CD4-positive, alpha-beta T cell treated with Interleukin-6 for 4 hours (primary cell): ENCODE data around the gene TLR3.
"Not testable (repeated sequence)": the region's sequence is repeated elsewhere in the genome, so short reads cannot be mapped to it uniquely, and the experiment has no call there.

ENCODE experiments used
- DNase-seq: peaks from one replicate; pipeline ENCODE4 v3.0.0-alpha.2; 2020; ENCODE audit warnings: mixed read lengths

Gene TLR3

GRCh38 chr4:186050135-186050534, 18.8 kb upstream of the TLR3 start:
- not testable (repeated sequence) for DNase-seq

DNA sequence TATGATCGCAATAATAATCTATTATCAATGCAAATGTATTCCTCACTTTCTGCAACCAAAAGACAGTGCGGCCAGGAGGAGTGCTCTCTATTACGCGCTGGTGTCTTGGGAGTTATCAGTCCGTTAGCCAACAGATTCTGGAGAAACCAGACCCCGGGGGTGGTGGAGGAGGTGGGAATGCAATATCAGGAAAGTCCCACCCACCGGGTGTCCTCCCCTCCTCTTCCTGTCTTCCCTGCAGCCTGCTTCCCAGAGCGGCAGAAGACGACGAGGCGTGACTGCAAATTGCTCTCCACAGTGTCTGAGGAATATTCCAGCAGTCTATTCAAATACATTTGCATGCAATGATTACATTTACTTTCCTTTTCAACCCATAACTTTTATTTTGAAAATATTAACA, 17.9 kb upstream of the TLR3 start:
- no peak for DNase-seq

GRCh38 chr4:186058253-186058979, 10.5 kb upstream of the TLR3 start:
- no peak for DNase-seq

DNA sequence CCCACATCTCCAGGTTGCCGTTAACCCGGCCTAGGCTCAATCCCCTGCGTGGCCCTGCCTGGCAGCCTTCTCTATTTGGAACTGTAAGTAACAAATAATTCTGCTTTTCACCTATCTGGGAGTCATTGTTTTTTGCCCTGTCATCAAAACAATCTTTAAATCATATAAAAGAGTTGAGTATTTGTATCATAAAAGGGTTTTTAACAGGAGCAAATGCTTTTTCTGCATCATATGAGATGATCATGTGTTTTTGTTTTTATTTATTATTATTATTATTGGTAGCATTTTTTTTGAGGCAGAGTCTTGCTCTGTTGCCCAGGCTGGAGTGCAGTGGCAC, 10.0 kb upstream of the TLR3 start:
- no peak for DNase-seq

- no peak for DNase-seq
These were observed 7.0 kb upstream of the TLR3 start for GRCh38 chr4:186061921-186062320.

DNA sequence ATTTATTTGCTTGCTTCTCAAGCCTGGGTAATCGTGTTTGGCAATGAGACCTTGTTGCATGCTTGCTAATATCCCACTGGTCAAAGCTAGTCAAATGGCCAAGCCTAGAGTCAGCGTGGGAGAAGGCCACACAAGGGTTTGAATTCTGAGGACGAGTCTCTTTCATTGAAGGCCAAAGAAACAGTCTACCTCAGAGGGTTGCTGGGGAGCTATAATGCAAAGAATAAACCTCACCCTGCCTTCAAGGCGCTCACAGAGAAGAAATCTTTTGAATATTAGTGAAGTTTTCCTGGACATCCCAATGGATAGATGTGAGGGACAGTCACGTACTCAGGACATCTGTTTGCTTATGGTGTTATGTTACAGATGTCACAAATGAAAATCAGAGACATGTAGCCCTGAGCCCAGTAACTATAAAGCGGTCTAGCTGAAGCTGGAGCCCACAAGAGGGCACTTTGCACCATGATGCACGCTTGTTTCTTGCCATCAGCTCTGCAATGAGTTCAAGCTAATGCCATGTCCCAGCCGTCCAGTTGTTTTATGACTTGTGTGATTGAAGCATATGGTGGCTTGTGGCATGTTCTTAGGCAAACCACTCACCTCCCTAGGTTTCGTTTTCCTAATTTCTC, 1.1 kb upstream of the TLR3 start:
- peak; percentile 45 for DNase-seq

DNA sequence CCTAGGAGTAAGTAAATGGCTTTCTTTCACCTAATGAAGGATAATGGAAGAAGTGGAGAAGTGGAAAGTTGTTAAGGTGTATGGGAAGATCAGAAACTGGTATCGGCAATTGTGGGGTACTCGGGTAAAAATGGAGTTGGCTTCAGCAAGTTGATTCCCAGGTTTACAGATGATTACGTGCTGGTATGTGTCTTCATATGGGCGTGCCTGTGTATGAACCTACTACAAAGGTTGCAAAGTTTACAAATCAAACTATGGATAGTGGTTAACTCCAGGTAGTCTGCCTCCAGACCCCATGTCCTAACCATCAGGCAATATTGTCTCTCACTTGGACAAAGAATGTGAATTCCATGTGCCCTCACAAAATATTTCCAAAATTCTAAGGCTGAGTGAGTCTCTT, 773 bp downstream of the TLR3 start:
- DNase-seq, result no peak

DNA sequence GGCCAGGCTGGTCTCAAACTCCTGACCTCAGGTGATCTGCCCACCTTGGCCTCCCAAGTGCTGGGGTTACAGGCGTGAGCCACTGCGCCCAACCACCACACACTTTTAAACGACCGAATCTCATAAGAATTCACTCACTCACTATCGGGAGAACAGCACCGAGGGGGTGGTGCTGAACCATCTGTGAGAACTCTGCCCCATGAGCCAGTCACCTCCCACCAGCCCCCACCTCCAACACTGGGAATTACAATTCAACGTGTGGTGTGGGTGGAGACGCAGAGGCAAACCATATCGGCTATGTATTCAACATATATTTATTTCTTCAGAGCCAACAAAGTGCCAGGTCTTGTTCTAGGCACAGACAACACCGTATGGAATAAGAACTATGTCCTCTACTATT, 3.6 kb downstream of the TLR3 start:
- DNase-seq, result no peak

- no peak for DNase-seq
These were observed 5.2 kb downstream of the TLR3 start for GRCh38 chr4:186074189-186074588.

- no peak for DNase-seq
These were observed 10.2 kb downstream of the TLR3 start for GRCh38 chr4:186078981-186079638.

- no peak for DNase-seq
These were observed 10.7 kb downstream of the TLR3 start for GRCh38 chr4:186079694-186080093.

- no peak for DNase-seq
These were observed 12.3 kb downstream of the TLR3 start for GRCh38 chr4:186081202-186081807.

- DNase-seq, result no peak
These were observed 13.3 kb downstream of the TLR3 start for GRCh38 chr4:186082221-186082620.

- no peak for DNase-seq
These were observed 19.6 kb downstream of the TLR3 start for GRCh38 chr4:186088523-186088922.

- DNase-seq, result no peak
These were observed 23.3 kb downstream of the TLR3 start for GRCh38 chr4:186092296-186092695.

DNA sequence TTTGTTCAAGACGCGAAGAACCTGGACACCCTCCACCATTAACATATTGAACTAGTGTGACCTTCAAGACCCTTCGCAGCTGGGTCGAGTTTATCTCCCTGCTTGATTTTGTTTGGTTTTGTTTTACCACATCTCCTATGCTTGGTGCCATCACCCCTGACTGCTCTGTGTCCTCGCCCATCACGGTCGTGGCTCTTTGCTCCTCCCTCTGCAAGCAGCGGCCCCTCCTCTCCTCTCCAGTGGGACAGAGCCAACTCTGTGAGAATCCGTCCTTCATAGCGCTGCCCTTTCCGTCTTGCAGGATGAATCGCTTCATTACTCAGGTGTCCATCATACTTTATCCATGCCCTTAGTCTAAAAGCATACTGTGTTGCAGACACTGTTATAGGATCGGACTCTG, 26.4 kb downstream of the TLR3 start:
- no peak for DNase-seq

- DNase-seq, result no peak
These were observed 27.8 kb downstream of the TLR3 start for GRCh38 chr4:186096681-186097165.

DNA sequence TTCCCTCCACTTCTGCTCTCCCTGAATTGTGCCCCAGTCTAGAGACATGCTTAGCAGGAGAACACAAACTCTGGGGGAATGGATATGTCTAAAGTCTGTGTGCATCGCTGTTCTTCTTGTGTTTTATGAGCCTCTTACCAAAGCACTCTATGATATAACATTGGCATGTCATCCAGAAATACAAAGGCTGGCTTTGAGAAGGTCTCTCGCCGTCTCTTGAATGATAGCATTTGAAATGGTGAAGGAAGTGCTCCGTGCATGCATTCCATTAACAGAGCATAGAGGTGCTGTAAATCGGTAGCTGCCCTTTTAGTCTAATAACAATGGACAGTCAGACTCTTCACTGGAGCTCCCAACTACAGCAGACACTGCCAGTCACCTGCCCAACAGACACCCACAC, 28.4 kb downstream of the TLR3 start:
- no peak for DNase-seq

DNA sequence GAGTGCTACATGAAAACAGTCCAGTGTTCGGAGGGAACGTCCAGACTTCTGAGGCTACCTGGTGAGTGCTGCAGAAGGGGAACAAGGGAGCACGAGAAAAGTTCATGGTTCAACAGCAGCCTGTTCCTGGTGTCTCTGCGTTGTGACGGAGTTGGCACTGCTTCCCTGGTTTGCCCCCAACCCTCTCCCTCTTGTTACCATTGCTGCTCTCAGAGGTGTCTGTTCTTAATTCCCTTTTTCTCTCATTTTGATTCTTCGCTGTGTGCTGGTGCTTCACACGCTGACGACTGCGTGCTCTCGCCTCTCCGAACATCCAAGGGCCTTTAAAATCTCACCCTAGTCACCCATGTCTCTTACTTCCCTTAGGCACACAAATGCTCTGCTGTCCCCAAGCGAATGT, 34.0 kb downstream of the TLR3 start:
- DNase-seq, result no peak

GRCh38 chr4:186104114-186104889, 35.3 kb downstream of the TLR3 start, which contains the start of gene FAM149A:
TSS of gene FAM149A (plus strand) at chr4:186104704.
- DNase-seq, result peak; percentile 70

- DNase-seq, result peak; percentile 12
These were observed 36.1 kb downstream of the TLR3 start for GRCh38 chr4:186104890-186105646.
